Colon (tissue), 2 donors: ENCODE data around the gene EIF2D.

Source experiments
- FAIRE-seq: peaks from 2 replicates; lab custom pipeline; 2012; peaks lifted over from hg19 to GRCh38; lab: Jason Lieb, UNC
- donor health status: control.
- donor health status: control.

The EIF2D gene

GRCh38 chr1:206547104-206547503 lies 65.2 kb downstream of the EIF2D start:
- FAIRE-seq, result no peak

- no peak for FAIRE-seq
Observed at GRCh38 chr1:206545351-206545750, 66.9 kb downstream of the EIF2D start.

- no peak for FAIRE-seq
Observed at GRCh38 chr1:206544562-206545257, 67.6 kb downstream of the EIF2D start.
